Left lung (tissue), 10 donors: Measurements from ENCODE around the gene SDK1. TPM values are rescaled to one million over a fixed set of nuclear protein-coding genes. Genes with fewer than 3 reads are reported as not detected.
A peak's percentile ranks its signal among the peaks of the same experiment; 100 is the strongest.

Experiments
- ATAC-seq: fragments of 200-7000 bp; cut with Tn5 transposase; one replicate; pipeline ENCODE4 v1.9.1; 2020; ENCODE audit warnings: moderate library complexity
- DNase-seq, 4 donors: peaks; one replicate each; pipeline ENCODE4 v3.0.0-alpha.2; 2013 to 2020
- H3K27ac ChIP-seq, 2 donors: fragments of 200-600 bp; sonication (generic) in 1 of 2; one replicate each; pipeline versions ENCODE4 v1.5.0 to v1.8.0; 2020 to 2021
- H3K27me3 ChIP-seq, 2 donors: fragments of 200-600 bp; sonication (generic) in 1 of 2; one replicate each; pipeline versions ENCODE4 v1.5.0 to v1.8.0; 2020 to 2021
- H3K36me3 ChIP-seq, 2 donors: fragments of 200-600 bp; sonication (generic) in 1 of 2; one replicate each; pipeline versions ENCODE4 v1.5.0 to v1.8.0; 2020 to 2021
- H3K4me1 ChIP-seq, 2 donors: fragments of 200-600 bp; one replicate each; pipeline ENCODE4 v1.8.0; 2021
- H3K4me3 ChIP-seq, 2 donors: fragments of 200-600 bp; sonication (generic) in 1 of 2; one replicate each; pipeline versions ENCODE4 v1.5.0 to v1.8.0; 2020 to 2021; ENCODE audit warnings: mild to moderate bottlenecking in 1 of 2
- H3K9me3 ChIP-seq, 2 donors: fragments of 200-600 bp; sonication (generic) in 1 of 2; one replicate each; pipeline versions ENCODE4 v1.5.0 to v1.8.0; 2020 to 2021
- CTCF ChIP-seq, 2 donors: fragments of 200-600 bp; sonication (generic) in 1 of 2; IDR thresholded peaks; one replicate each; pipeline versions ENCODE4 v1.5.0 to v1.8.0; 2021; ENCODE audit warnings: antibody characterized with exemption in 2 of 2
- intact Hi-C, 2 donors: fragments of 100-400 bp; cut with DNase I; formaldehyde crosslinking; loops; one replicate each; pipeline versions ENCODE4 v1.11.2 to v1.14.2; 2022
- polyA plus RNA-seq, 6 donors: library from polyadenylated mRNA; unstranded; fragments of 120-200 nt; gene quantifications; one replicate each; pipeline ENCODE4 v1.2.1, GENCODE V29; 2013; ENCODE audit not compliant: insufficient read length in 6 of 6
- total RNA-seq, 2 donors: library from RNA; stranded (reverse); fragmentation: NEBNext Ultra II Directional; extraction: Animal tissue kit (Norgen Biotek cat#: 25700); gene quantifications; one replicate each; pipeline ENCODE4 v1.2.1, GENCODE V29; 2021
- donor health status: DM: no; HTN: yes; CAD: no.
- donor health status: DM: no; HTN: no; CAD: no.

Gene SDK1
- total and polyA plus RNA-seq, 8 donors = 5.5 to 17.6 (median 13.0) TPM

GRCh38 chr7:3688842-3689241, 387.8 kb downstream of the SDK1 start:
- ATAC-seq (no peak), DNase-seq (no peak)
- H3K9me3 ChIP-seq = no peaks in the 10 kb centered on the region
- intact Hi-C loops = no loop called here
- no peak overlapping the region for H3K27ac ChIP-seq
- no peaks in the 10 kb centered on the region for H3K4me1 ChIP-seq
- no peaks in the 10 kb centered on the region for H3K36me3 ChIP-seq
- no peak overlapping the region for H3K4me3 ChIP-seq
- H3K27me3 ChIP-seq = no peaks in the 10 kb centered on the region
- no peak for TF ChIP-seq CTCF (IDR thresholded peaks at IDR 0.05)

- H3K9me3 ChIP-seq = no peaks in the 10 kb centered on the region
- H3K27ac ChIP-seq = no peak overlapping the region
- intact Hi-C loops = no loop called here
- no peaks in the 10 kb centered on the region for H3K36me3 ChIP-seq
- H3K4me1 ChIP-seq = no peaks in the 10 kb centered on the region
- no peaks in the 10 kb centered on the region for H3K27me3 ChIP-seq
- no peak overlapping the region for H3K4me3 ChIP-seq
- ATAC-seq (no peak), DNase-seq (no peak)
- no peak for TF ChIP-seq CTCF (IDR thresholded peaks at IDR 0.05)
Observed at GRCh38 chr7:3691478-3692158, 390.6 kb downstream of the SDK1 start.

- no peaks in the 10 kb centered on the region for H3K27me3 ChIP-seq
- no peak overlapping the region for H3K27ac ChIP-seq
Observed at GRCh38 chr7:3695602-3696001, 394.6 kb downstream of the SDK1 start.

GRCh38 chr7:3696113-3696512, 395.1 kb downstream of the SDK1 start:
- intact Hi-C loops = no loop called here
- ATAC-seq (no peak), DNase-seq (no peak)
- no peaks in the 10 kb centered on the region for H3K4me1 ChIP-seq
- no peaks in the 10 kb centered on the region for H3K9me3 ChIP-seq
- no peak for TF ChIP-seq CTCF (IDR thresholded peaks at IDR 0.05)
- H3K27me3 ChIP-seq = no peaks in the 10 kb centered on the region
- H3K27ac ChIP-seq = no peak overlapping the region
- no peaks in the 10 kb centered on the region for H3K36me3 ChIP-seq
- no peak overlapping the region for H3K4me3 ChIP-seq

More at GRCh38 chr7:3695602-3696001, 394.6 kb downstream of the SDK1 start:
- DNase-seq (no peak), ATAC-seq (peak; percentile 51)
- intact Hi-C loops = no loop called here
- no peak for TF ChIP-seq CTCF (IDR thresholded peaks at IDR 0.05)
- Histone ChIP-seq H3K36me3 (no peaks in the 10 kb centered on the region), H3K4me3 (no peak overlapping the region), H3K4me1 (no peaks in the 10 kb centered on the region), H3K9me3 (no peaks in the 10 kb centered on the region)

GRCh38 chr7:3697472-3697871, 396.4 kb downstream of the SDK1 start:
- Histone ChIP-seq H3K4me3 (no peak overlapping the region), H3K27me3 (no peaks in the 10 kb centered on the region), H3K9me3 (no peaks in the 10 kb centered on the region), H3K27ac (no peak overlapping the region), H3K36me3 (no peaks in the 10 kb centered on the region), H3K4me1 (no peaks in the 10 kb centered on the region)
- no peak for ATAC-seq
- DNase-seq = no peak
- intact Hi-C loops = no loop called here
- no peak for TF ChIP-seq CTCF (IDR thresholded peaks at IDR 0.05)
